ENCODE measurements around the gene APOA1.

APOA1 gene

DNA sequence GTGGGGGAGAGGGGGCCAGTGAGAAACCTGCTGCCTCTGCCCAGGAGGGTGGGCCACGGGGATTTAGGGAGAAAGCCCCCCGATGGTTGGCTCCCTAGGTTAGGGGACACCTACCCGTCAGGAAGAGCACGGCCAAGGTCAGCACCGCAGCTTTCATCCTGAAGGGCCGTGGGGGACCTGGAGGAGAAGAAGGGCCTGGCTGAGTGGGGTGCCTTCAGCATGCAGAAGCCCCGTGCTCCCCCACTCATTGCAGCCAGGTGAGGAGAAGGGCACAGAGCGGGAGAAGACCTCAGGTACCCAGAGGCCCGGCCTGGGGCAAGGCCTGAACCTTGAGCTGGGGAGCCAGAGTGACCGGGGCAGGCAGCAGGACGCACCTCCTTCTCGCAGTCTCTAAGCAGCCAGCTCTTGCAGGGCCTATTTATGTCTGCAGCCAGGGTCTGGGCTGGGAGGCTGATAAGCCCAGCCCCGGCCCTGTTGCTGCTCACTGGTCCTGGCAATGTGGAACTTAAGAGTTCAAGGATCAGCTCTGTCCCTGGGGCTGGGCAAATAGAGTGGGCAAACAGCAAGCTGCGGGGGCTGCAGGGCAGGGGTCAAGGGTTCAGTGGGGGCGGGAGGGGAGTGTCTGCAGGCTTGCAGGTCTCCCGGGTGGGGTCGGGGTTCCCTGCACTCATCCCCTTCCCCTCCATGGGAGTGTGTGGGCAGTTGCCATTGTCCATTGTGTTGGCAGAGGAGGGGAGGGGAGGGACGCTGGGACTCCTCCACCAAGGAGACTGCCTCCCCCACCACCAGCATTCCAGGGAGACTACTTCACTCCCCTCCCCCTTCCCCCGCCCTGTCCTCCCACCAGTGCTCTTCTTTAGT is at the start of gene APOA1:
APOA1 (minus strand) TSS at position 392 of the 861 bp plus-strand sequence; CDS start at position 157, 235 bp downstream.
- DNase-seq (ENCODE audit: low read depth in 2 of 2), result no peak

DNA sequence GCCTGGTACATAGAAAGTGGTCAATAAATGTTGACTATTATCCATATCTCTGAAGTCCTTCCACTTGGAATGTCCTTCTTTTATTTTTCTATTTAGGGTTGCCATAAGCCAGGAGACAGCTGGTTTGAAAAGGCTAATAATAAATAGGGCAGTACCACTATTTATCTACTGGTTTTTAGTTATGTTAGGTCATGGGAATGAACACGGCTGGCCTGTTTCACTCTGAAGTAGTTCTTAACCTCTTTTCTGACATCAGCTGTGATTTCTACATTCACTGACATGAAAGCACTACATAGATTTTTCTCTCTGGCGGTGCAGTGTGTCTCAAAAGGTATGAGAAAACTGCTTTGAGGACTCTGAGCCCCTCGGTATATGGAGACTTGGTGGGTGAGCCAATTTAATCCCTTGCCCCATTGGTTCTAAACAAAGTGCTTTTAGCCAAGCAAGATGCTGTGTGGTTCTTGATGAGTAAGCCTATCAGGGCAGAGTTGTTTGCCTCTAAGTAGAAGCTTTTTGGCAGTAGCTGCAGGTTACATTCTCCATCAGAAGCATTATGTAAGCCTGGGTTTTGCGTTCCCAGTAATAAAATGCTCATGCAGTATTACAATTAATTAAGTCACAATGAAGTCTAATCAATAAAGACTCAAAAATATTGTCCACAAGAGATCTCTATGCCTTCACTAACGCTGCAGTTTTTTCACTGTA is 48.7 kb upstream of the APOA1 start:
- no peak for DNase-seq (ENCODE audit: low read depth in 2 of 2)

DNA sequence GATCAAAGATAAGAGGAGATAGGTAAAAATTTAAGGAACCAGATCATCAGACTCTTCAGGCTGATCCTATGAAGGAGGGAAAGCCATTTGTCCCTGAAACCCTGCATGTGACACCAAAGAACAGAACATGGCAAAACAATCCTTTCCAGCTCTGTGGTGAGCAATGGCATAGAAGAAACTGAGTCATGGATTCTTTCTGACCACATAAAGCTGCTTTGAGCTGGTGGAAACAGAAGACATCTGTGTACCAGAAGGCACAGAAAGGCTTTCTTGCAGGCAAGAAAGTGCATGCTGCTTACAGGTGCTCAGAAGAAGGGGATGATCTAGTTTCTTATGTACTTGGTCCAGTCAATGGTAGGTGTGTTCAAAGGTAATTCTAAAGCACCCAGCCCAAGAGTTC is 45.0 kb upstream of the APOA1 start:
- no peak for DNase-seq (ENCODE audit: low read depth in 2 of 2)

DNA sequence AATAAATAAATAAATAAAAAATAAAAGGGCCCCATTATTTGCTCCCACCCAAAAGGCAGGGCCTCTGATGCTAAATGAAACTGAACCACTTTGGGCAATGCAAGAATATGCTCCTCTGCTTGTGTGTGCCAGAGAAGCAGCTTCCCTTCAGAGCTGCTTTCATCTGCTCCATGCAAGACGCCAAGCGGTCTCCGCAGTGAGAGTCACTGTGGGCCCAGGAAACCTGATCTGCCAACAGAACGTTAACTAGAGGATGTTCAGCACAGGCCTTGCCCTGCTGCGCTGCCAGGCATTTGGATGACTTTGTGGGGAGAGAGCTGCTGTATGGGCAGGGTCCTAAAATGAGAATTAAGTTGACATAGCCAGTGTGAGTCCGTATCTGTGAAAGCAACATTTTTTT is 43.7 kb upstream of the APOA1 start:
- DNase-seq (ENCODE audit: low read depth in 2 of 2), result no peak

DNA sequence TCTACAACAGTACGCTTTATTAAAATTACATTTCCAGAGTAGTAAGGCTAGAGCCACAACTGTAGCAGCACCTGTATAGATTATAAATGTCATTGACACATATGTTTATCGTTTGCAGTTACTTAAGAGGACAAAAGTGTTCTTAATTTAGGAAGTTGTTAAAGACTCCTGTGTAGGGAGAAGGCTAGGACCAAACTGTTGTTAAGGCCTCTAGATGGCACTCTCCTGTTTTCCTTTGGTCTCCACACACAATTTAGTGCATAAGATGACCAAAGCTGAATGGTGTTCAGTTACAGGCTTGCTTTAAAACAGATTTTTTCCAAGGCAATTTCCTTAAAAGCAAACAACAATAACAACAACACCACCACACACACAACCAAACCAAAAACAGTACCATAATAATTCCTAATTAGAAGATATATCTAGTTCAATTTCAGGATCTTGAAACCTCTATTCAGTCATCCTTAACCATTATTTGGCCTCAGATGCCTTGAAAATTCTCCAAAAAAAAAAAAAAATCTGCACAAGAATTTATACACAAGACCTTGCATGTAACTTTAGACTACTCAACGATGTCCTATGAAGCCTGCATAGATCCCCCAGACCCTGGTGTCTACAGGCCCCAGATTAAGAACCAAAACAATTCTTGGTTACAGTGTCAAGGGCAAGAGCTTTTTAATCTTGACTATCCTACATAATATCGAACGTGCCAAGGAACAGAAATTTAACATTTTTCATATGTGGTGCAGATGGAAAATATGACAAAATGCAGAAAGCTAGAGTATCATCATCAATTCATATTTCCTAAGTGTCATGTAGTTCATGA is 42.6 kb upstream of the APOA1 start:
- DNase-seq (ENCODE audit: low read depth in 2 of 2), result no peak

DNA sequence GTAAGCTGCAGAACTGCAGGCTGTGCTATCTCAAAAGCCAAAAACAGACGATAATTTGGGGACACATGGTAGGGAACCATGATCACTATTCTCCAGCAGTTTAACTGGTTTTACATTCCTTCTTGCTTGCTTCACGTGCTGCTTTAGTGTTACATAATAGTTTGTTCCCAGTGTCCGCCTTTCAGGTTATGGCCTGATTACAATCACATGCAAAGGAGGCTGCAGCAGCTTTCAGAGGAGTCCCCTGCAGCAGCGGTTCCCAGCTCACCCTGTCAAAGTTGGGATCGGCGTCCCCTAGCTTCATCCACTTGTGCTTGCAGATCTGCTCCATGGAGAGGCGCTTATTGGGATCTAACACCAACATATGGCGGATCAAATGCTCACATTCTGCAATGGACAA is 39.2 kb upstream of the APOA1 start:
- DNase-seq (ENCODE audit: low read depth in 2 of 2), result no peak

DNA sequence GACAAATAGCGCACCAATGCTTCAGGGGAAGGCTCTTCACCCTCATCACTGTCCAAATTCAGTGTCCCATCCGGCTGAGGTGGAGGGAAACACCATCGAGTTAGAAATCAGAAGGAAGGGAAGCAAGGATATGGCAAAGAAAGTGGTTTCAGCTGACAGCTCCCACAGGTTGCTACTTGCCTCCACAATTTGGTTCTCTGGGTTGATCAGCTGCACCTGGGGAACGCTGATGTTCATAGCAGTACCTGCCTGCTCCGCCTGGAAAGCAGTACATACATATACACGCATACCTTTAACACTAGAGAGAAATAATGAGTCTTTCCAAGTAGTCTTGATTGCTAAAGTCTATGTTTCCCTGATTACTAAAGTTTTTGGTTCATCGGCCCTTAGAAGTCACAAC is 37.8 kb upstream of the APOA1 start:
- no peak for DNase-seq (ENCODE audit: low read depth in 2 of 2)

DNA sequence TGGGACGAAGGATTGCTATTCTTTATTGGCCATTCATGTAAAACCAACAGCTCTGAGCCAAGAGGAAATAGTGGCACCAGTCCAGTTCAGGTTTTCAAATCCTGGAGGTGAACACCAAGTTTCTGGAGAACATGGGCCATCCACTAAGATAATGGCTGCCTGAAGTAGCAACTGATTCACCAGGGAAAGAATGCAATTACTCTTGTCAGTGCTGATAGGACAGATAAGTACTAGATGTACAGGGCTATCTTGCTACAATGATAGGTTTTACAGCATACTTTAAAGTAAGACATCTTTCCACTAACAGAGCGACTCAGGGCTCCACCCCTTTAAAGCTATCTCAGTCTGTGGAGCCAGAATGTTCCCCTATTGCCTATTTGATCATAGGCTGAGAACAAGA is 36.8 kb upstream of the APOA1 start:
- no peak for DNase-seq (ENCODE audit: low read depth in 2 of 2)

DNA sequence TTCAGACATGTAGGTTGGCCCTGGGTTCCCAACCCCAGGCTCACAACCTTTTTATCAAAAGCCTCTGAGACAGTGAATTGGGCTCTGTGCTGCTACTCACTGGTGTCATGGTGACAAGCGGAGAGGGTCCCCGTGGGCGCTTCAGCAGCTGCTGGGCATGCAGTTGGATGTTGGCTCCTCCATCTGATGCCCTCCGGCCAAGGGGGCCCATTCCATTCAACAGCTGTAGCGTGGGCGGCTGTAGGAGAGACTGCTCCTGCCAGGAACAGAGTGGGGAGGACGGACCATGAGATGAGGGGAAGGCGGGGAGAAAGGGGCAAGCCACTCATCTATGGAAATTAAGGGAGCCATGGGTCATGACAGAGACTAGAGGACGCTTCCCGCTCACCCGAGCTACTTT is 36.0 kb upstream of the APOA1 start:
- no peak for DNase-seq (ENCODE audit: low read depth in 2 of 2)

DNA sequence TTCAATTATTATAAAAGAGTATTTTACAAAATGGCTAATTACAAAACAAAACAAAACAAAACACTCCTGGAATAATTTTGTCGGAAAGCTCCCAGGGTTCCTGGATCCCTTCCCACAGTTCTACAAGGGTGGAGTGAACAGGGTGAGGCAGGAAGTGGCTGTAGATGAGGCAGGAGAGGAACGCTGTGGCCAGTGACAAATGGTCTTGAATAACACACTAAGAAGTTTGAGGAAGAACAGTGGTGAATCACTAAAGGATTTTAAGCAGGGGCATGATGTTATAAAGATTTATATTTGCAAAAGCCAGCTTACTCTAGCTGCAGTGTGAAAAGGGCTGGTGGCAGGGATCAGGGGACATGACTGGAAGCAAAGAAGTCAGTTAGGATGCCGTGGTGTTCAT is 33.8 kb upstream of the APOA1 start:
- no peak for DNase-seq (ENCODE audit: low read depth in 2 of 2)

DNA sequence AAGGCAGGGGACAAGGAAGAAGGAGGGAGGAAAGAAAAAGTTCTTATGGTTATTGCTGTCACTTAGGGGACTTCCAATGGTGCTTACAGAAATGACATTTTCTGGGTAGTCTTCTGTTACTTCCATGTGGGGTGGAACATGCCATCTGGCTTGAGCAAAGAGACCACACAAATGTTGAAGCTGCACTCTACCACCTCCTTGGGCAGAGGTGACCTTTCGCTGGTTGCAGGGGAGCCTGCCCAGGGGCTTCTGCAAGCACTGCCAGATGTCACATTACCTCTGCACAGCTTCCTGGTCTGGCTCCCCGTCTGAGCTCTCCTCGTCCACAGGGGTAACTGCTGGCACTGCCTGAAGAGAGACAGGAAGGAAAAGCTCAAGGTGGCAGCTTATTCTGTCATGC is 32.6 kb upstream of the APOA1 start:
- no peak for DNase-seq (ENCODE audit: low read depth in 2 of 2)

DNA sequence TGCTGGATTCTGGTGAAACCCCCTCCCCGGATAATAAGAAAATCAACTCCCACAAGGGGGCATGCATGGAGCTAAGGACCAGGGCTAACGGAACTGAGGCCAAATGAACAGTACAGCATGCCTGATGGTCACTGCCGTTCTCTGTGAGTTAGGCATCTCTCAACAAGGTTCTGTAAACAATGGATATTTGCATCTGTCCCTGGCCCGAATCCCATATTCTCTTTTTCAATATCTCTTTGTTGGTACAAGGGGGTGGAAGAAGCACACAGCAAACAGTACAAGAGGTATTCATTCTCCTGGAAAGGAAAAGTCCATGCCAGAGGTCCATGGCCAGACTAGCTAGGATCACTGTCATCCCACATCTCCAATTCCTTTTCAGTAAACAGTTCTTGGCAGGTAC is 32.2 kb upstream of the APOA1 start:
- no peak for DNase-seq (ENCODE audit: low read depth in 2 of 2)

DNA sequence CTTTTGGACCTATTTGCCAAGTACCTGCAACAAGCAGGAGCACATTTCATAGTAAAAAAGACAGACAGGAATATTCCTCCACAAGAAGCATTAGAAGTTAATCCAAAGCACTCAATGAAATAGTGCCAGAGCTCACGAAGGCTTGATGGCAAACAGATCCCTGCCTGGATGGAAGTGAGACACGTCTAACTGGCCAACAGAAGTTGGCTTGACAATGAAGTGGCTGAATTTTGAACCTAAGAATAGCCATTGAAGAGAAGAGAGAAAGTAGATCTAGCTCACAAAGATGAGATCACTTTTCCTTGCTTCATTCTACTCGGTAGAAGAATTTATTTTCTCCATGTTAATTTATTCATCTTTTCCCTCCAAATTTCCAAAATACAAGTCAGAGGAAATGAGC is 30.6 kb upstream of the APOA1 start:
- no peak for DNase-seq (ENCODE audit: low read depth in 2 of 2)

DNA sequence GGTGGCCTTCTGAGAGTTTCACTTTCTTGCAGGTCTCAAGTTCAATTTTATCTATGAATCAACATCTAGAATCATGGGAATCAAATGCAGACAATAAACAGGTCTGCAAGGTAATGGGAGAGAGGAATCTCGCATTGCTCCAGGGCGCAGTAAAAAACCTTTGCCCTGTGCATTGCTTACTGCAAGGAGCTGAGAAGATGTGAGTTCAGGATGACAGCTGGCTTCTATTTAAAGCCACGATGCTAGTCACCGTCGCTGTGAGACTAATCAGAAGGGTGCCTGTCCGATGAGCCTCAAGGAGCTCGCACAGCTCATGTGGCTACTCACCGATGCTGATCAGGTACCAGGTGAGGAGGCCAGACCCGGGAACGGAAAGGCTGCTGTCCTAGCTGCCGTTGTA is 30.2 kb upstream of the APOA1 start:
- no peak for DNase-seq (ENCODE audit: low read depth in 2 of 2)

DNA sequence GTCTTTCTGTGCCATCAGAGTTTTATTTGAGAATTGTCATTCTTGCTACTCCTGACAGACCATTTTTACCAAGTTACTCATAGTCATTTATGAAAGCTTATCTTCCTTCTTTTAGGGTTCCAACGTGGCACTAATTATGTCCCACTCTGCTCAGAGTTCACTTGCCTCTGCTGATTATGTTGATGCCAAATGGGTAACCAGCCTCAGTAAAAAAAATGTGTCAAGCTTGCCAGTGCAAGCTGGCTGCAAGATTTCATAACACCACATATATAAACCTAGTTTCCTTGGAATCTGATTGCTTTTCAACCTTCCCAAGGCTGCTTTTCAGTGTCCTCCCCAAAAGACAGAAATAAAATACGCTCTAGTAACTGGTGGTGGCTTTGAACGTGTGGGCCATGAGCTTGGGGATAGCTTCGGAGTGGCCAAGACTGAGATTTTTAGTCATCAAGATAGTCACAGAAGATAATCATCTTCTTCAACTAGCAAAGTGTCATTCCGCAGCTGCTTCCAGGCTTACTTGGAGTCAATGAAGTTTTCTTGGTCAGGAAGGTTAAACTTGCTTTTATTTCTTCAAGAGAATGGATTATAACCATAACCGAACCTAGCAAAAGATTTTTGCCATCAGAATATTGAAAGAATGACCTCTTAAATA is 29.5 kb upstream of the APOA1 start:
- DNase-seq (ENCODE audit: low read depth in 2 of 2), result no peak

DNA sequence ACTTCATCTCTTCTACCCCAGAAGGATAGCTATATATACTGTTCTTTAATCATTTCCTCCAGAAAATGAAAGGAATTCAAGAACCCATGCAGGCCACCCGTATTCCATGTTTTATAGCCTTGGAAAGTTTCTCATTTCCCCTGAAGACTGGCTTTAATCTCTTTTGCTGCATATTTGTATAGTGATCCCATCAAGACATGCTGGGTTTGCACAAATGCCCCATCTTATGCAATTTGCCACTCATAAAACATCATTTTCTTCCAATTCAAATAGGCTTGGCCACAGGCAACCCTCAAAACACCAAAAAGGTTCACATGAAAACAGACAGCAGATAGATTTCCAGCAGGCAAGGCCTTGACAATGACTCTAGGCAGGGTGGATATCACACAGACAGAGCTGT is 28.3 kb upstream of the APOA1 start:
- DNase-seq (ENCODE audit: low read depth in 2 of 2), result no peak

DNA sequence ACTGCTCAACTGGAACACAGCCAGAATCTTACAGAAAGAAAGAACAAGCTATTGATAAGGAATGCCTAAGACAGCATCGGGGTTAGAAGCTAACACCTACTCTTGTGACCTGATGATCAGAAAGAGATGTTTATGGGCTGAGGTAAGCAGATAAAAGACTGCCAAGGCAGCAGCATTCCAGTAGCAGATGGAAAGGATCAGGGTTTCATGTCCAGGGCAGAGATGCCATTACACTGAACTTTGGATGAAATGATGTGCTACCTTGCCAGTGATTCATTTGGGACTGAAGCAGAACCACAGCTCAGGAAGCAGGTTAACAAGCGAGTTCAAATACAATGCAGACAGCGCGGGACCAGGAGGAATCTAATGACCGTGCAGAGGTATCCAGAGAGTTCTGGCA is 27.1 kb upstream of the APOA1 start:
- DNase-seq (ENCODE audit: low read depth in 2 of 2), result no peak

DNA sequence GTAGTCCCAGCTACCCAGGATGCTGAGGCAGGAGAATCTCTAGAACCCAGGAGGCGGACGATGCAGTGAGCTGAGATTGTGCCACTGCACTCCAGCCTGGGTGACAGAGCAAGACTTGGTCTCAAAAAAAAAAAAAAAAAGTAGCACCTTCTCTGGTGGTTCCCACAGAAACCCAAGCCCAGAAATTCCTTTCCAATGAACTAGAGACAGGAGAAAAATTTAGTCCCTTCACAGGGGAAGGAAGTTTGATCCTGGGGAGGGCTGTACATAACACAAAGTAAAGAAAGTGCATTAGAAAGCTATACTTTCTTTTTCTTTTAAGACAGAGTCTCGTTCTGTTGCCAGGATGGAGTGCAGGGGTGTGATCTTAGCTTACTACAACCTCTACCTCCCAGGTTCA is 25.5 kb upstream of the APOA1 start:
- no peak for DNase-seq (ENCODE audit: low read depth in 2 of 2)

DNA sequence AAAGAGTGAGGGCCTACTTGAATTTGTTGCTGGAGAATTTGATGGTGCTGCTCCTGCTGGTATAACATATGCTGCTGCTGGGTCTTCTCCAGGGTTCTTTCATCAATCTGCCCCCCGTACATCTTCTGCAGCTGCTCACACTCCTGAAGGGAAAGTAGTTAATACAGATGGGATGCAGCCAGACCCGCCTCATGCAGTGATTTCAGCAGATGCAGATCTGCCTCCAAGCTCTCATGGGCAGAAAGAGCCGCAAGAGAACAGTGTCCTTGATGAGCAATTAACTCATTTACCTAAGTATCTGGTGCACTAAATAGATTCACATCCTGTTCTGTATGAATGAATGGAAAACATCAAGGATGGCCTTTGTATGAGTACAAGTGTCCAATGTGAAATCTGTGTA is 24.8 kb upstream of the APOA1 start:
- no peak for DNase-seq (ENCODE audit: low read depth in 2 of 2)

DNA sequence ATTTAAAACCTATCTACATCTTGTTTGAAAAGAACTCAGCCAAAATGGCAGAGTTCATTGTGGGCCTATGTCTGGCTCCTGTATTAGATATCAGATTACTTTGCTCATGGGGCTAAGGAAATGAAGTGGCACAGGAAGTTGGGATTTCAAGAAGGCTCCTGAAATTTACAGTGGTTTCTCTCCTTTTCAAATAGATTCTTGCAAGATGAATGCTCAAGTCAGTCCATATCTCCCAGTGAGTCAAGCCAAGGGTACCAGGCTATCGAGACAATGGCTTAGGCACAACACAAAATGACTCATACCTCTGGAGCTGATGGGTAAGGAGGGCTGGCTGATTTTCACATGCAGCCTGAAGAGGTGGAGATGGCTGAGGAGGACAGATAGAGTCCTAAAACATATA is 24.1 kb upstream of the APOA1 start:
- no peak for DNase-seq (ENCODE audit: low read depth in 2 of 2)

DNA sequence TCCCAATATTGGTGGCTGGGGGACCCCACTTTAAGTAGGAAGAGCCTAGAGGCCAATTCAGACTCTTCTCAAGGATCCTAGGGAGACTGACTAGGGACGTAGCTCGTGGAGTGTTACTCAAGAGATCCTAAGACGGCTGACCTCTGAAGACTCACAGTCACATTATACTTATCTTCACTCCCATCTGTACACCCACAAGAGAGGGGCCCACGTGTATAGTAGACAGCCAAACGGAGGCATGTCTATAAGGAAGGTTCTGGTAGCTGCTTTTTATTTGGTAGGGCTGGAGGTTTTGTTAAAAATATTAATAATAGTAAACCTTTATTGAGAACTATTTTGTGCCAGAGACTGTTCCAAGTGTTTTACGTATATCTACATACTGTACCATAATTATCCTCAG is 22.9 kb upstream of the APOA1 start:
- DNase-seq (ENCODE audit: low read depth in 2 of 2), result no peak

DNA sequence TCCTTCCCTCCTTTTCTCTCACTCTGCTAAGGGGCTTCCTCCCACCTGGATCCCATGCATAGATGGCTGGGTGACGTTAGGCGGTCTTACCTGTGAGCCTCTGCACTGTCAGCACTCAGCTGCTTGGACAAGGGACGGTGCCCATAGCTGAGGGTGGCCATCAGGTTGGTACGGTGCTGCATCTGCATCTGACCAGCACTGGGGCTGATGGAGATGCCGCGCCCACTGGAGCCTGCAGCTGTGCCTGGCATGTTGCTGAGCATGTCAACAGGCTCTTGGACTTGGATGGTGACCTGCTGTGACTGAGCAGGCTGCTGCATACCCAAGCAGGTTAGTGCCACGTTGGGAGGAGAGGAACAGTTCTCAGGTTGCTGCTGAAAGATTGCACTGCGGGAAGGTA is 21.8 kb upstream of the APOA1 start:
- DNase-seq (ENCODE audit: low read depth in 2 of 2), result no peak
